Skin of body (tissue), 2 donors: Measurements from ENCODE around the gene MPND. TPM values are rescaled to one million over a fixed set of nuclear protein-coding genes. Genes with fewer than 3 reads are reported as not detected.

Experiments used
- DNase-seq: peaks from one replicate; lab custom pipeline; 2025; lab: John Stamatoyannopoulos, UW
- total RNA-seq: library from RNA; depleted of rRNA; stranded (reverse); fragments of >200 nt; gene quantifications from one replicate; pipeline ENCODE4 v1.2.3, GENCODE V29; 2014

Gene MPND
- total RNA-seq, 1 donor from 2014 or later: 5.8 TPM

DNA sequence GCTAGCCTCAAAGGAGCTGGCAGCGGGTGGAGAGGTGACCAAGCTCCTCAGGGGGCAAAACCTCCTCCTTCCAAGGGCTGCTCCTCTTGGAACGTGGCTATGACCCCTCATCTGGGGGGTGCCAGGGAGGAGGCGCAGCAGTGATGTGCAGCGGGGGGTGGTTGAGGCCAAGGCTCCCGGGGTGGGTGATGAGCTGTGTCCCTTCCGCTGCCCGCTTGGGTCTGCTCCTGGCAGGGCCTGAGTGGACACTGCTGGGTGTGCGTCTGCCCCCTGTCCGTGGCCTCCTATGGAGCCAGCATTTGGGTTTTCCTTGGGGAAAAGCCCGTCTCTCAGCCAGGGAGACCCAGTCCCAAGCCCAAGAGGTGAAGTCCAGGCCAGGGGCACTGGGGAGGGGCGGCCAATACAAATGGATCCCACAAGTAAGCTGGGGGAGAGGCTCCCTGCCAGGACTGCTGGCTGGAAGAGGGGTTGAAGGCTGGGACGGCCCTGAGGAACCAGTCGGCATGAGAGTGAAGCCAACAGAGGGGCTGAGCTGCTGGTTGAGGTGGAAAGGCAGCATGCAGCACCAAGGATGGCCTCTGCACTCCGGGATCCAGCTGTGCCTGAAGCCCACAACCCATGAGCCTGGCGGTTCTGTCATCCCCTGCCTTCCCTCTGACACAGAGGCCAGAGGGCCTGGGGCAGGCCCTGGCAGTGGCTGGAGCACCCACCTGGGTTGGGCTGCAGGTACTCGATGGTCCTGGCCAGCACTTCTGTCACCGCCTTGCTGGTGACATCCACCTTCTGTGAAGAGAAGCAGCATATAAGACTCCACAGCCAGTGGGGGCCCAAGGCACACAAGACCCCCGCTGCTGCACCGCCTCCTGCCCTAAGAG is 22.7 kb downstream of the MPND start:
- no peak for DNase-seq

DNA sequence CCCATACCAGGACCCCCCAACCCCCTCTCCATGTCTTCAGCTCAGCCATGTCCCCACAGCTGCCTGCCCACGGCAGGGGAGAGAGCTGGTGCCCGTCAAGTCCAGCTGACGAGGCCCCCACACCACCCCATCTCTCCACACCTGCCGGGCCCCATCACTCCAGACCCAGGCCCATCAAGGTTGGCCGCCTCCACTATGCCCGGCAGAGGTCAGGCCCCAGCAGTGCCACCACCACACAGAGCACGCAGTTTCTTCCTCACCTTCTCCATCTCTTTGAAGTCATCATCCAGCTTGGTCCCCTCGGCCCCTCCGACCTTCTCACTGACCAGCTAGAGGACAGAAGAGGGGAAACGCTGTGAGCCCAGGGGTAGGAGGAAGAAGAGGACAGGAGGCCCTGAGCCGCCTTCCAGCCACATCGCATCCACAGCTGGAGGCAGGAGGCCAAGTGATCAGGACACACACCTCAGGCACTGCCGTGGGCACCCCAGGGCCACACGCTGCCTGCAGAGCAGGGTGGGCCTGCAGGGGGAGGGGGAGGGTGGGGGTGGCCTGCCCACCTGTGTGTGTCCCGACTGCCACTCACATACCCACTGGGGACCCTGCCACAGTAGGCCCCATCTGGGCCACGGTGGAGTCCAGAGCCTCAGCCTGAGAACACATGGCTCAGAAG is 23.4 kb downstream of the MPND start:
- no peak for DNase-seq

DNA sequence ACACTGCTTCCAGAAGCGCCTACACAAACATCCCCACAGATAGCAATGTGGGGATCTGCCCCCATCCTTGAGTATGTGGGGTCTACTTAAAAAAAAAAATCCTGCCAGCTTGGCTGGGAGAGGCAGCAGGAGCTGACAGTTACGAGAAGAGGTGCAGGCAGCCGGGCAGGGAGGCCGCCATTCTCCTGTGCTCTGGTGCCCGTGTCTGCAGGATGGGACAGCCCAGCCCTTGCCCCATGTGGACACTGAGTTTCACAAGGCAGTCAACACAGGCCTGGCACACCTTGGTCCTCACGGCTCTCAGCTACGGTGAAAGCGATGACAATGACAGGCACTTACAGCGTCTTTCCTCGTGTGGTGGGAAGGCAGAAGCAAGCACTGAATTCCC is 24.0 kb downstream of the MPND start:
- DNase-seq: no peak

DNA sequence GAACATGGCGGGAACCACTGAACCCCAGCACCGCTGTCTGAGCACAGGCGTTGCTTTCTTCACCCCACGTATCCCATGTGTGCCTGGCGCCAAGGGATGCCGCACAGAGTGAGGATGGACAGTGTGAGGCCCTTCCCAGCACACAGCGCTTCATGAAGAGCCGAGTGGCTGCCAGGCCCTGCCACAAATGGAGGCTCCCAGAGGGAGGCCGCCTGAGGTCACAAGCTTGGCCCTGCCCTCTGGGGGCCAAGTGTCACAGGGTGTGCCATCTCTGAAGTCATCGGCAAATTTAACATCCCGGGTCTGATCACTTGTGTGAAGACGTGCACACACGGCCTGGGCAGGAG is 24.4 kb downstream of the MPND start:
- no peak for DNase-seq

DNA sequence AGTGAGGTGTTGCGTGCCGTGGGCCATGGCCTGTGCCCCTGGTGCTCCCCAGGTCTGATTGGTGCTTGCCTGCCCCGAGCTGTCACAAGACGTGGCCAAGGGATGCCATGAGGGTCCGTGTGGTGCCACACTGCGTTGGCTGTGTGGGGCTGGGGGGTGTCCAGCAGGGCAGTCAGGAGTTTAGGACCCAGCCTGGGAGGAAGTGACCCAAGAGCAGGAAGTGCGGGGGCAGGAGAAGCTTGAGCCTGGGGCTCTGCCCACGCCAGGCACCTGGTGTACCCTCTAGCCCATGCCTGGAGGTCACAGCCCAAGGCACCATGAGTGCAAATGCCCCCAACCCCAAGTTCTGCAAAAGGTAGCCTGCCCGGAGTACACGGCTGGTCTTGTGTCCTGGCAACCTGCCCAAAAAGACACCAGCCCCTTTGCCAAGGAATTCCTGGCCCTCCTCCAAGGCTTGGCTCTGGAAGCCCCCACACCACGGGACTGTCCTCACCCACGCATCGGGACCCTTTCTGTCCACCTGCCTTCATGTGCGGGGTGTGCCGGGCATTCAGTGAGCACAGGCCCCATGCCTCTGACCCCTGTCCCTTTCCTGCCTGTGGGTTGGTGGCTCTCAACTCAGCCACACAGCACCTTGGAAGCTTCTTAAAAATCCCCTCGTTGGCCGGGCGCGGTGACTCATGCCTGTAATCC is 24.9 kb downstream of the MPND start:
- DNase-seq: no peak

DNA sequence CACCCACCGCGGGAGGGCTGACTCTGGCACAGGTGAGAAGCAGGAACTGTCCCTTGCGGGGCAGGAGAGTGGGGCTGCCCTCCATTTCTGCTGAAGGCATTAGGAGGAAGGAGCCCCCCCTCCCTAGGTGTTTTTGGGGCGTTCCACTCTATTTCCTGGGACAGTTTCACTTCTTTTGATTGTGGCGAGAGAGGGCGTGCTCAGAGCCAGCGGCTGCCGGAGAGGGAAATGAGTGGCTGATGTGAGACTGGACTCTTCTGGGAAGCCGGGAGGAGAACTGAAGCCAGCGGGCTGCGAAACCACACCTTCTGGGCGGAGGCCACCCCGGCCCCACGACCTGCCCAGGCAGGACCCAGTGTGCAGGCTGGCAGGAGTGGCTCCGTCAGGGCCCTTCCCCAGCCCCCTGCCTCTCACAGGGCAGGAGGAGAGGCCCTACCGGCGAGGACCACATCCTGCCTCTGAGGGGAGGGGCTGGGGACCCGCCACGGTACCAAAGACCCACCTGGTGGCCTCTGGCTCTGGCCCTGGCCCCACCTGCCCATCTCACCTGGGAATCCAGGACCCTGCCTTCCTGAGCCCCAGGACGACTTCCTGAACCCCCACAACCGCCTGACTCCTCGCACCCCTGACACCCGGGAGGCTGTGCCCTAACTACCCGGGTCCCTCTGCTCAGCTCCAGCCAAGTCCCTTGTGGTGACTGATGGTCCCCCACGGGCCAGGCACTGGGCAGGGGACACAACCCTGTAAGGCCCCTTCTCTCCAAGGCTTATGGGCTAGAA is 25.9 kb downstream of the MPND start:
- no peak for DNase-seq

DNA sequence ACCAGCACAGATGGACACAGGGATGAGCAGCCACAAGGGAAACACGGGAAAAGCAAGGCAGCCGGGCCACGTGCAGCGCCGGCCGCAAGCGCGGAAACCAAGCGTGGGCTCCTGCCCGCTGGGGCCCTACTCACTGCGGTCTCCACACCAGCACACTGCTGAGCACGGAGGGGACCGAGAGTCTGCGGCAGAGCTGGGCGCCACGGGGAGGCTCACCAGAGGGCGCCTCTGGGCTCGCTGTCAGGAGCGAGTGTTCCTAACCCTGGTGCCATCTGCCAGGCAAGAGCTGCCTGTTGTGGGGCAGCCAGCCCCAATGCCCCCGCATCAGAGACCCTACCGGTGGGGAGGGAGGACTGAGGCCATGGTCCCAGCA is 26.5 kb downstream of the MPND start:
- DNase-seq: no peak

DNA sequence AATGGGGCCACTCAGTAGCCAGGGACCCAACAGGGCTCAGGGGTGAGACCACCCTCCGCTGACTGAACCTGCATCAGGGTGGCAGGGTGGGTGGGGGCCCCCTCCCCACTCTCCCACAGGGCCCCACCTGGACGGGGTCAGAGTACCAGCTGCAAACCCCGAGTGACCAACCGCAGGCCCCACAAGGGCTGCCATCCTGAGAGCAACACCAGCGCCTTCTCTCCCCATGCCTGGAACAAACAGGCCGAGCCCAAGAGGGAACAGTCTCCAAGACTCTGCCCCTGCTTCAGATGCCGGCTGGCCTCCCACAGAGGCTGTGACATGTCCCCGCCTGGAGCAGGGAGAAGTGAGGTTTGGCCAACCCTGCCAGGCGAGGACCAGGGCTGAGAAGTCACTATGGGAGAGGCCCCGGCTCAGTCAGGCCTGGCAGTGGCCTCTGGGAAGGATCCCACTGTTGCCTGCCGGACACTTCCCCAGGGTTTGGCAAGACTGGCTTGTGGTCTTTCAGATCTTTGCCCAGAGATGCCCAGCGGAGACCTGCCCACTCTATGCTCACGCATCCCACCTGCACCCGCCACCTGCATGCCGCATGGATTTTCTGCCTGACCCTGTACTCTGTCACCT is 27.2 kb downstream of the MPND start:
- no peak for DNase-seq

DNA sequence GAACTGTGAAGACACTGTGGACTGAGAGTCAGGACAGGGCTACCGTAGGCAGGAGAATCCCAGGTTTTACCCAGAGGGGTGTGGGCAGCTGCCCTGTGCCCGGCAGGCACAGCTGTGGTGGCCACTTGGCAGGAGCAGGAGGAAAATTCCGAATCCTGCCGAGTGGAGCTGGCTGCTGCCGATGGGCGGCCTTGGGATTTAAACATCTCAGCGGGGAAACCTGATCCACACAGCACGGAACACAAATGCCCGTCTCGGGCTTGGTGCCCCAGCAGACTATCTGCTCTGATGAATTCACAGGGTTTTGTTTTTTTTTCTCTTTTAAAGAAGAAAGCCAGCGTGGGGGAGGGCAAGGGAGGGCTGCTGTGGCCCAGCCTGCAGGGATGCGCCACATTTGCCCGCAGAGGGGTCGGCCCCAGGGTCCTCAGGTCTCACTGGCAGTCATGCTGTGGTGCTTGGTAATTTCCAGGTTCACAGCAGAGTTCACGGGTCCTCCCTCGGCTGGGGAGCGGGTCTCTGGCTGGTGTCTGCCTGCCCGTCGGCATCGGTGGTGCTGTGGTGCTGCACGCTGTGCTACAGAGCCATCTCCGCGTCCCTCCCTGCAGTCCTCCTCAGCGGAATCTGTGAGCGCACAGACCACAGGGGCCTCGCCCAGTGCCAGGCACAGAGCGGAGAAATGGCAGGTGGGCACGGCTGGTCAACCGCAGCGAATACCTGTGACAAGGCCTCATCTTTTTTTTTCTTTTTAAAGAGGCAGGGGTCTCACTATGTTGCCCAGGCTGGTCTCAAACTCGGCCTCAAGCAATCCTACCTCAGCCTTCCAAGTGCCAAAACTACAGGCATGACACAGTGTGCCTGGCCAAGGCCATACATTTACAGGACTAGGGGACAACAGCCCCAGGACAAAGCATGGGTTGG is 28.1 kb downstream of the MPND start:
- DNase-seq: no peak

DNA sequence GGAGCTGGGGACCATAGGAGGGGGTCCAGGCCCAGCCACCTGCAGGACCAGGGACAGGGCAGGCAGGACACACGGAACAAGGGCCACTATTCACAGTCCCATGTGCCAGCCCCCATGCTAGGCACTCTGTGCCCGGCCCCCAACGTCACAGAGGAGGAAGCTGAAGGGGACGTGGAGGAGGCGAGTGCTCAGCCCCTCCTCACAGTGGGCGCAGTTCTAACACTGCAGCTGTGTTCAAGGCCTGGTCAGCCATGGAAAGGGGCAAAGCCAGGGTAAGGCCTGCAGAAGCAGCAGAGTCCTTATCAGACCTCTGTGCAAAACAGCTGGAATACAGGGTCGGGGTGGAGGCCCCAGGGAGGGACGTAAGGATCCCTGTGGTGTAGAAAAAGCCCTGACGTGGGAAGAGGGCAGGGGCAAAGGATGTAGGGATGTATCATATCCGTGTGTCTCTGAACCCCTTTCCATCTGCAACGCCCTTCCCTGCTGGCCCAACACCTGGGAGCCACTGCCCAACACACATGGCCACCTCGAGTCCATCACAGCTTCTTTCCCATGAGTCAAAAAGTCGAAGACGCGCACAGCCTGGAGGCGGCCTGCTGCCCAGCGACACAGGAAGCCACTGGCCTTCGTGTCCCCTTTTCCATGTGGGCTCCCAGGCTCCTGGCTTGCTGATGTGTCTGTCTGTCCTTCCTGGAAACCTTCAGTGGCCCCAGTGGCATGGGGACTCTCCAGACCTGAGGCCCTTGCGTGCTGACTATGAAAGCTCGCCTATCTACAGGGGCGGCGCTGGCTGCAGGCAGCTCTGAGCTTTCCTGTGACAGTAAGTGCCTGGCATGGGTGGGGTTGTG is 29.0 kb downstream of the MPND start:
- no peak for DNase-seq

DNA sequence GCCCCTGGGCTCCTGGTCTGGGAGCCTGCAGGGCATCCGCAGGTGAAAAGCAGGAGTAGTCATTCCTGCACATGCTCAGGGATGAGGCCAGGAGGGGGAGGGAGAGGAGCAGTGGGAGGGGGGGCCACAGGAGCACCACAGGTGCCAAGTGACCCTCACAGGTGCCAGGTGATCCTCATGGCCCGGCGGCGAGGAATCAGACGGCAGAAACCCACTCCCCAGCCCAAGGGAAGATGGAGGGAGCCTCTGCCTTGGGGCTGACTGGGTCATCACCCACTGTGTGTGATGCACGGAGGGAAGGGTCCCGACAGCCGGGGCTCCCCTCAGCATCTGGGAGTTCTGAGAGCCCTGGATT is 29.6 kb downstream of the MPND start:
- no peak for DNase-seq

DNA sequence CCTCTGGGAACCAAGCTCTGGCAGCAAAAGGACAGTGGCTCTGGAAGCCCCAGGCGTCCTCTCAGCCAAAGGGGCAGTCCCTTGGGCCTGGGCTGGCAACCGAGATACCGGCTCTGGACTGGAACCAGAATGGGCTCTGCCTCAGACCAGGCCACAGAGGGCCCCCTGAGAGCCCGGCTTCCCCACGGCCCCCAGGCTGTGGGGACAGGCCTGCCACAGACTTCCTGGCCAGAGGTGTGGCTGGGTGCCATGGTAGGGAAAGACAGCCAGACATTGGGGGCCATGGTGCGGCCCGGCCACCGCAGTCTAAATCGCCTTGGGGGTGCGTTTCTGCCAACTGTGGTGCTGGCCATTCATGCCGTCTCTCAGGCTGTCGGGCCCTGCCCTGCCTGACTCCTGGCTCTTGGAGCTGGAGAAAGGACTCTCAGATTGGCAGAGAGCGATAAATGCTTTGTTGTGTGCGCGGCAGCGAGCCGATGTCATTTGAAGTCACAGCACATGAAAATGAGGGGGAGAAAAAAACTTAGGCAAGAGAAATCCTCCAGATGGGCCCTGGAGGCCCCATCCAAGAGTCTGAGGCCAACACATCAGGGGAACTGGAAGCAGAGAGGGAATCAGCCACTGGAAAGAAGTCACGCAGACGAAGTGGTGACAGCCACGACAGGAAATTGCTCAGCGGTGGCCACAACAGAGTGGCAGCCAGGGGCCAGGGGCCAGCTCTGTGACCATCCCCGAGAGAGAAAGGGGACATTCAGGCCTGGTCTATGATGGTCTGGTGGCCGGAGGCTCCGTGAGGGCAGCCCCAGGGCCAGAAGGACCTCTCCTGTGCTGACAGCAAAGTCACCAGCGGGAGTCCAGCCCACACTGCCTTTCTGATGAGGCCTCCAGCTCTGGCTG is 30.5 kb downstream of the MPND start:
- peak; percentile 65 for DNase-seq

DNA sequence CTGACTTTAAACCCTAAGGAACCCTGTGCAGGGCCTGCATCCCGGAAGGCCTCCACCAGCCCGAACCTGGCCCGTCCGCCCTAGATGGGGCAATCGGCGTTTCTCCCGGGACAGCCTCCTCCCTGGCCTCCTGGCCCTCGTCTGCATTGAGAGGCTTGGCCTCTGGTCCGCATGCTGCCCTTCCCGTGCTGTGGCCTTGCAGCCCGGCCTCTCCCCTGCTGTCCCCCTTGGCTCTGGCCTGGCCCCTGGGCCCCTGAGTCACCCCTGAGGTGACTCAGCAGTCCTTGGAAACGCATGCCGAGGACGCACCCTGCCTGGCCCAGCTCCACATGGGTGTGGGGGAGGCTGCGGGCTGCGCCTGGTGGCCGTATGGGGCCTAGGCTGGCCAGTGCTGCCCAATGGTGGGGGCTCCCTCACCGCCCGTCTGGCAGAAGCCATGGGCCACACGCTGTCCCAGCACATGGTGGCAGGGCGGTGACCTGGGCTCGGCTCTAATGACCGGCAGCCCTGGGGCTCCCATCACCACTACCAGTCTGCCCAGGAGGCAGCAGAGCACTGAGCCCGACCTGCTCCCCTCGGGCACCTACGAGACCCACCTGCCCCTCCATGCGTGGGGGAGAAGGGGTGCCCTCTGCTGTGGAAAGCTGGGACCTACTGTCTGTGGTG is 31.3 kb downstream of the MPND start:
- no peak for DNase-seq

DNA sequence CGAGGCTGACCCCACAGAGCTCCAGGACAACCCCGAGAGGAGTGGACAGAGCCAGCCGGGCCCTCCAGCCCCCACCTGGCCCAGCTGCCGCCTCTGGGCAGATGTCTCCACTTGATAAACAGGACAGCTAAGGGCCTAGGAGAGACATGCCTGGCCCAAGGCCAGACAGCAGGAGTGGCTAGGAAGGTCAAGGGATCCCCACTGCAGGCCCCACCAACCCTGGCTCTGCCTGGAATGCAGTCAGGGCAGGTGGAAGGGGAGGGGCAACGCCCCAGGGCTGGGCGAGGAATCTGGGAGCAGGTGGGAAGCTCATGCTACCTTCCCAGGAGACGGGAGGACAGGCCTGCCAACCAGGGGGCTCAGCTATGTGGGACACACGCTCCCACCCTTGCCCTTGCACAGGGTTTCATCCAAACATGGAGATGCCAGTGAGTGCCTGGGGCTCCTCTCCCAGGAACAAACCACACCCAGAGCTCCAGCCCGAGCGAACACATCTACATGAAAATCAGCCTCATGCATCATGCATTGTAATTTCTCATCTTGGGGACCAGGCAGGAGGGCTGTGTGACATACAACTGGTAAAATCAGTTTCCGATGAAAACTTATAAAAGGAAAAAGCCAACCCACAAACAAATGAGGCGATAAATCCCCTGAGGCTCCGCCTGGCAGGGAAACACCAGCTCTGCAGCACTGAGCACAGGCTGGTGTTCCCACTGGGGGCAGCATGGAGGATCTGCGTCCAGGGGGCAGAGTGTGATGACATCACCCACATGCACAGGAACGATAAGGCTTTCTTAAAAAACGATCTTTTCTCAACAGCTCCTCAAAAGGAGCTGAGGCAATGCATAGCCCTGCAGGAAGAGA is 32.0 kb downstream of the MPND start:
- peak; percentile 55 for DNase-seq

DNA sequence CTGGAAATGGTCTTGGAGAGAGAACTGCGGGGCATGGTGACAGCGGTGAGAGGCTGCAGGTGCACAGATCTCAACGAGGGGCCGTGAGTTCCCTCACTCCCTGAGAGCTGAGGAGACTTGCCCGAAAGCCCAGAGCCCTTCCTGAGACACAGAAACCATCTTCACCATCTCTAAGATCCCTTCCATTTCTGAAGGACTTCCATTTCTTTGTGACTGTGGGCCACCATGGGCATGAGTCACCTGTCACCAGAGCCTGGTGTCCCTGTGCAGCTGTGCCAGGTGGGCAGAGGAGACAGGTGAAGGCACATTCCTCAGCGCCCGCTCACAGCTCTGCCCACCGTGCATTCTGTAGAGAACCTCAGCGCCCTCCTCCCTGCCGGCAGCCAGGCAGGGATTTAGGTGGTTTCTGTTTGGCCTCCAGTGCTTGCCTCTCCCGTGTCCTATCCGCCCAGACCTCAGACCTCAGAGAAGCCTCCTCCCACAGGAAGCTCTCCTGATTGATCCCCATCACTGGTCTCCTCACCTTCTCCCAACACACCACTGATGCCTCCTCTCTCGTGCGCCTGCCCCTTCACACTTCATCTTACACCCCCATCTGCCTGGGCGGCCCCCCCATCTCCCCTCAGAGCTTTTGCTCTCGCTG is 32.8 kb downstream of the MPND start:
- no peak for DNase-seq

DNA sequence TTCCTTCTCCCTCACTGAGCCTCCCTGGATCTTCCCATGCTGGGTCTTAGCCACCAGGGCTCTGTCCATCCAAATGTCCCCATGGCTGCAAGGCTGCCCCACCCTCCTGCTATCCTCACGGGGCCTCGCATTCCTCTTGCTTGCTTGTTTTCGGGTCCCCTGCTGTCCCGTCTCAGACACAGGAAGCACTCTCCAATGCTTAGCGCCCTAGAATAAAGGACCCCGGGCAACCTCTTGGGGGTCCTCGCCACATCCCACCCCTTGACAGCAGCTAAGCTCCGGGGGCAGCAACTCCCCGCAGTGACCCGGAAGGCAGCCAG is 33.3 kb downstream of the MPND start:
- no peak for DNase-seq
